ENCODE results near the gene ATXN1. TPM values are rescaled to one million over a fixed set of nuclear protein-coding genes. Genes with fewer than 3 reads are reported as not detected.

The ATXN1 gene
- polyA plus RNA-seq (2013, experiment 1 of 2) = 3.7 TPM
- 3.7 TPM for polyA plus RNA-seq (2013, experiment 2 of 2)

- Histone ChIP-seq H3K27ac (ENCODE audit: low read depth, low read length) (peak within 1 kb of the TSS; percentile 55), H3K9ac (ENCODE audit: low read length) (peak within 1 kb of the TSS; percentile 71), H3K4me3 (ENCODE audit: low read length) (peak within 1 kb of the TSS; percentile 61), H4K5ac (ENCODE audit: low read length) (no peak within 1 kb of the TSS), H3K79me1 (ENCODE audit: low read length) (no peaks in the 10 kb centered on the region), H3K79me2 (ENCODE audit: control insufficient read depth, insufficient read depth, low read length) (no peaks in the 10 kb centered on the region), H2BK120ac (ENCODE audit: low read depth, low read length) (no peak within 1 kb of the TSS), H3K56ac (ENCODE audit: low read length) (peak within 1 kb of the TSS; percentile 78), H3K36me3 (ENCODE audit: control insufficient read depth, insufficient read depth, low read length) (no peaks in the 10 kb centered on the region), H2AK5ac (ENCODE audit: low read length) (no peak within 1 kb of the TSS), H3K4ac (ENCODE audit: low read depth, low read length) (peak within 1 kb of the TSS; percentile 27), H3K4me2 (ENCODE audit: low read length) (peak within 1 kb of the TSS; percentile 63), H3K4me1 (ENCODE audit: control insufficient read depth, low read depth, low read length) (peaks cover 3% of the 10 kb centered on the region), H2BK5ac (ENCODE audit: low read length) (no peak within 1 kb of the TSS), H3K18ac (ENCODE audit: low read length) (peak within 1 kb of the TSS; percentile 82), H4K8ac (ENCODE audit: low read depth, low read length) (no peak within 1 kb of the TSS), H3K23ac (ENCODE audit: low read length) (no peak within 1 kb of the TSS), H2BK15ac (replicated peaks; ENCODE audit: low read depth) (peak within 1 kb of the TSS; percentile 28), H3K27me3 (ENCODE audit: insufficient read depth, low read length, poor library complexity) (no peaks in the 10 kb centered on the region)
- DNase-seq = peak; percentile 78
- no CpG with 5 or more reads among the region's 82 CpGs for WGBS (ENCODE audit: extremely low coverage, insufficient coverage, low lambda C conversion rate)
These were observed at the start of gene ATXN1 for GRCh38 chr6:16760516-16761470. Gene ATXN1 (minus strand): TSS chr6:16761460.

GRCh38 chr6:16810411-16810810 is 49.2 kb upstream of the ATXN1 start:
- Histone ChIP-seq H3K4ac (ENCODE audit: low read depth, low read length) (no peak overlapping the region), H3K4me1 (ENCODE audit: control insufficient read depth, low read depth, low read length) (no peaks in the 10 kb centered on the region), H3K36me3 (ENCODE audit: control insufficient read depth, insufficient read depth, low read length) (no peaks in the 10 kb centered on the region), H3K79me1 (ENCODE audit: low read length) (no peaks in the 10 kb centered on the region), H3K18ac (ENCODE audit: low read length) (no peak overlapping the region), H2AK5ac (ENCODE audit: low read length) (no peak overlapping the region), H4K8ac (ENCODE audit: low read depth, low read length) (no peak overlapping the region), H3K27me3 (ENCODE audit: insufficient read depth, low read length, poor library complexity) (no peaks in the 10 kb centered on the region), H3K56ac (ENCODE audit: low read length) (no peak overlapping the region), H3K4me3 (ENCODE audit: low read length) (no peak overlapping the region), H2BK15ac (replicated peaks; ENCODE audit: low read depth) (no peak overlapping the region), H3K79me2 (ENCODE audit: control insufficient read depth, insufficient read depth, low read length) (no peaks in the 10 kb centered on the region), H2BK5ac (ENCODE audit: low read length) (no peak overlapping the region), H3K4me2 (ENCODE audit: low read length) (no peak overlapping the region), H4K5ac (ENCODE audit: low read length) (no peak overlapping the region), H2BK120ac (ENCODE audit: low read depth, low read length) (no peak overlapping the region), H3K9ac (ENCODE audit: low read length) (no peak overlapping the region), H3K27ac (ENCODE audit: low read depth, low read length) (no peak overlapping the region), H3K23ac (ENCODE audit: low read length) (no peak overlapping the region)
- WGBS (ENCODE audit: extremely low coverage, insufficient coverage, low lambda C conversion rate) = no CpG with 5 or more reads among the region's 1 CpG
- DNase-seq = no peak

GRCh38 chr6:16809753-16810358 is 48.6 kb upstream of the ATXN1 start:
- Histone ChIP-seq H2BK15ac (replicated peaks; ENCODE audit: low read depth) (no peak overlapping the region), H3K79me2 (ENCODE audit: control insufficient read depth, insufficient read depth, low read length) (no peaks in the 10 kb centered on the region), H3K4ac (ENCODE audit: low read depth, low read length) (no peak overlapping the region), H2AK5ac (ENCODE audit: low read length) (no peak overlapping the region), H4K8ac (ENCODE audit: low read depth, low read length) (no peak overlapping the region), H3K18ac (ENCODE audit: low read length) (no peak overlapping the region), H2BK5ac (ENCODE audit: low read length) (no peak overlapping the region), H3K4me1 (ENCODE audit: control insufficient read depth, low read depth, low read length) (peaks cover 3% of the 10 kb centered on the region), H3K23ac (ENCODE audit: low read length) (no peak overlapping the region), H3K79me1 (ENCODE audit: low read length) (no peaks in the 10 kb centered on the region), H3K56ac (ENCODE audit: low read length) (no peak overlapping the region), H3K27ac (ENCODE audit: low read depth, low read length) (no peak overlapping the region), H3K4me3 (ENCODE audit: low read length) (no peak overlapping the region), H3K27me3 (ENCODE audit: insufficient read depth, low read length, poor library complexity) (no peaks in the 10 kb centered on the region), H4K5ac (ENCODE audit: low read length) (no peak overlapping the region), H3K9ac (ENCODE audit: low read length) (no peak overlapping the region), H3K36me3 (ENCODE audit: control insufficient read depth, insufficient read depth, low read length) (no peaks in the 10 kb centered on the region), H2BK120ac (ENCODE audit: low read depth, low read length) (no peak overlapping the region), H3K4me2 (ENCODE audit: low read length) (no peak overlapping the region)
- no CpG with 5 or more reads among the region's 2 CpGs for WGBS (ENCODE audit: extremely low coverage, insufficient coverage, low lambda C conversion rate)
- DNase-seq = no peak

GRCh38 chr6:16807956-16808355 is 46.7 kb upstream of the ATXN1 start:
- H4K8ac ChIP-seq (ENCODE audit: low read depth, low read length) = no peak overlapping the region
- H3K4ac ChIP-seq (ENCODE audit: low read depth, low read length) = no peak overlapping the region
- H3K23ac ChIP-seq (ENCODE audit: low read length) = no peak overlapping the region
- H3K27me3 ChIP-seq (ENCODE audit: insufficient read depth, low read length, poor library complexity) = no peaks in the 10 kb centered on the region
- H3K18ac ChIP-seq (ENCODE audit: low read length) = no peak overlapping the region
- no peak overlapping the region for H3K4me2 ChIP-seq (ENCODE audit: low read length)
- no peak overlapping the region for H2BK15ac ChIP-seq (replicated peaks; ENCODE audit: low read depth)
- no peaks in the 10 kb centered on the region for H3K79me1 ChIP-seq (ENCODE audit: low read length)
- no peak overlapping the region for H3K27ac ChIP-seq (ENCODE audit: low read depth, low read length)
- H2BK5ac ChIP-seq (ENCODE audit: low read length) = no peak overlapping the region
- H3K79me2 ChIP-seq (ENCODE audit: control insufficient read depth, insufficient read depth, low read length) = no peaks in the 10 kb centered on the region
- H2AK5ac ChIP-seq (ENCODE audit: low read length) = no peak overlapping the region
- whole genome bisulfite sequencing (ENCODE audit: extremely low coverage, insufficient coverage, low lambda C conversion rate) = no CpG with 5 or more reads among the region's 6 CpGs
- H3K56ac ChIP-seq (ENCODE audit: low read length) = no peak overlapping the region
- DNase-seq = no peak
- no peaks in the 10 kb centered on the region for H3K36me3 ChIP-seq (ENCODE audit: control insufficient read depth, insufficient read depth, low read length)
- no peak overlapping the region for H2BK120ac ChIP-seq (ENCODE audit: low read depth, low read length)
- H4K5ac ChIP-seq (ENCODE audit: low read length) = no peak overlapping the region
- H3K4me3 ChIP-seq (ENCODE audit: low read length) = no peak overlapping the region
- H3K9ac ChIP-seq (ENCODE audit: low read length) = no peak overlapping the region
- H3K4me1 ChIP-seq (ENCODE audit: control insufficient read depth, low read depth, low read length) = peaks cover 6% of the 10 kb centered on the region

- no peak overlapping the region for H2AK5ac ChIP-seq (ENCODE audit: low read length)
- H3K79me2 ChIP-seq (ENCODE audit: control insufficient read depth, insufficient read depth, low read length) = no peaks in the 10 kb centered on the region
- H3K4ac ChIP-seq (ENCODE audit: low read depth, low read length) = no peak overlapping the region
- no peak for DNase-seq
- no peak overlapping the region for H4K5ac ChIP-seq (ENCODE audit: low read length)
- H3K27me3 ChIP-seq (ENCODE audit: insufficient read depth, low read length, poor library complexity) = no peaks in the 10 kb centered on the region
- no peak overlapping the region for H3K18ac ChIP-seq (ENCODE audit: low read length)
- no peak overlapping the region for H3K4me3 ChIP-seq (ENCODE audit: low read length)
- no peak overlapping the region for H3K56ac ChIP-seq (ENCODE audit: low read length)
- no CpG with 5 or more reads among the region's 2 CpGs for WGBS (ENCODE audit: extremely low coverage, insufficient coverage, low lambda C conversion rate)
- no peak overlapping the region for H2BK5ac ChIP-seq (ENCODE audit: low read length)
- H3K79me1 ChIP-seq (ENCODE audit: low read length) = no peaks in the 10 kb centered on the region
- no peak overlapping the region for H3K4me2 ChIP-seq (ENCODE audit: low read length)
- H3K23ac ChIP-seq (ENCODE audit: low read length) = no peak overlapping the region
- no peak overlapping the region for H2BK15ac ChIP-seq (replicated peaks; ENCODE audit: low read depth)
- H3K36me3 ChIP-seq (ENCODE audit: control insufficient read depth, insufficient read depth, low read length) = no peaks in the 10 kb centered on the region
- peaks cover 6% of the 10 kb centered on the region for H3K4me1 ChIP-seq (ENCODE audit: control insufficient read depth, low read depth, low read length)
- no peak overlapping the region for H3K9ac ChIP-seq (ENCODE audit: low read length)
- H2BK120ac ChIP-seq (ENCODE audit: low read depth, low read length) = no peak overlapping the region
- H4K8ac ChIP-seq (ENCODE audit: low read depth, low read length) = no peak overlapping the region
- H3K27ac ChIP-seq (ENCODE audit: low read depth, low read length) = no peak overlapping the region
These were observed 45.1 kb upstream of the ATXN1 start for GRCh38 chr6:16806363-16806762.
